GM12872 (cell line): ENCODE results near the gene CALN1.

Experiments used
- CTCF ChIP-seq: IDR thresholded peaks from 3 replicates; pipeline ENCODE4 v1.5.1; 2011; ENCODE audit warnings: low read depth, mild to moderate bottlenecking, low read length, moderate library complexity; ENCODE audit not compliant: insufficient read depth

The CALN1 gene

DNA sequence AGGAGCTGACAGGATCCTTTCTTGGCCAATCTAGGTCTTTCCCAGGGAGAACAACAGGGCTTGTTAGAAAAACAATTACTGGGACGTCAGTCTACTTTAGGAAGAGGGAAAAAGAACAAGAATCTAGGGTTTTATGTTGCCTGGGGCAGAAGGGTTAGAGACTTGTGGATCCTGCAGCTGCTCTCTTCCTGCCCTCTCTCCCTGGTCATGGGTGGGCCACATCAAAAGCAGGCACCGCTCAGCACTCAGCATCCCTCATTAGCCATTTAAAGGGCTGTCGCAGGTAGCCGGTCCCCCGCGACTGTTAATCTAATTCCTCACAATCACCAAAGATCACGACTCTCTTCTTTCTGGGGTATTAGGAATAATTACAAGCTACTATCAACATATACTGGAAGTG lies 631.9 kb downstream of the CALN1 start:
- TF ChIP-seq CTCF: no peak

DNA sequence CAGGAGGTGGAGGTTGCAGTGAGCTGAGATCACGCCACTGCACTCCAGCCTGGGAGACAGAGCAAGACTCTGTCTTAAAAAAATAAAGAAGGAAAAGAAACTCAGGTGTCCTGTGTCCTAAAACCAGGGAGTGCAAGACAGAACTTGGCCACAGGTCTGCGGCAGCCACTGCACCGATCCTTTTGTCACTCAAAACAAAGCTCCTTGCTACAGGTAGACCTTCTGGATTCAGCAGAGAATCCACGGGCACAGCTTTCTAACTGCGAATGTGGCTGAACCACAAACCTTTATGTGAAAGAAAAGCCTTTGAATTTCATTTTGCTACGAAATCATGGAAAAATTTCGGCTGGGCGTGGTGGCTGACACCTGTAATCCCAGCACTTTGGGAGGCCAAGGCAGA lies 634.9 kb downstream of the CALN1 start:
- no peak for TF ChIP-seq CTCF

GRCh38 chr7:71776726-71777125 lies 635.4 kb downstream of the CALN1 start:
- no peak for TF ChIP-seq CTCF

DNA sequence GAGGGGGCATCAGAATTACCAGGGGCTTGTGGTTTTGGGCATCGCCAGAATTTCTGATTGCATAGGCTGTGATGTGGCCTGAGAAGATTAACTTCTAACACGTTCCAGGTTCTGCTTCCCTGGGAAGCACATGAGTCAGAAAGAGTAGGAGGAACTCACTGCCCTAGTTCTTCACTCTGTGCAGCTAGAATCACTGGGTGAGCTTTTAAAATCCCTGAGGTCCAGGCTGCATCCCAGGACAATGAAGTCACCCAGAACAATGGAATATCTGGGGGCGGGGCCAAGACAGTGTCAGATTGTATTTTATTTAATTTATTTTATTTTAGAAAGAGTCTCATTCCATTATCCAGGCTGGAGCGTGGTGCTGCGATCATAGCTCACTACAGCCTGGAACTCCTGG lies 636.5 kb downstream of the CALN1 start:
- TF ChIP-seq CTCF: no peak

DNA sequence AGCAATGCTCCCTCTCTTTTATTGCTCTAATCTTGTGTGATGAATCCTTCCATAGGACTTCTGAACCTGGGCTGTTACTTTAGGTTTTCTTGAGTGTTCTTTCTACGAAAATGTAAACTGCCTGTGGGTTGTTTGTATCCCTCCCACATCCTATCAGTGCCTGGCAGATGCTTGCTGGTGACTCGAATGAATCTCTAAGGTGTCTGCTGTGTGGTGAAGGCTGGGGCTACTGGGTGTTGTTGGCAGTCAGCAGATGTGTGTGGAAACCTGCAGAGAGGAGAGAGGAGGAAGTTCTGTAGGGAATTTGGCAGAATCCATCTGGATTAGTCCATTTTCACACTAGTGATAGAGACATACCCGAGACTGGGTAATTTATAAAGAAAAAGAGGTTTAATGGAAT lies 639.4 kb downstream of the CALN1 start:
- TF ChIP-seq CTCF: no peak

- no peak for TF ChIP-seq CTCF
Measured at GRCh38 chr7:71770269-71770907, 641.8 kb downstream of the CALN1 start.

DNA sequence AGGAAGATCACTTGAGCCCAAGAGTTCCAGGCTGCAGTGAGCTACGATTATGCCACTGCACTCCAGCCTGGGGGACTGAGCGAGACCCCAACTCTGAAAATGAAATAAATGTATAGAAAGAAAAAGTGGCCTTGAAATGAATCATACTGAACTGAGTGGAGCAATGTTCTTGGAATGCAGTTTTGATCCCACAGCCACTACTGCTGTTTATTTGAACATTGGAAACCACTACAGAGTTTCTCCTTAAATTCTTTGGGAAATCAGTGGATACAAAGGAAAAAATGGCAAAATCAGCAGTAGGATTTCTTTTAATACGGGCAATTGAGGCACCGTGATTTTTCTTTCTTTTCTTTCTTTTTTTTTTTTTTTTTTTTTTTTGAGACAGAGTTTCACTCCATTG lies 642.8 kb downstream of the CALN1 start:
- no peak for TF ChIP-seq CTCF
